Mesenchymal stem cell (in vitro differentiated cells and primary cell): Measurements from ENCODE around the gene KANSL3.
A peak's percentile ranks its signal among the peaks of the same experiment; 100 is the strongest.

ENCODE experiments used
- DNase-seq: peaks from one replicate; pipeline ENCODE4 v3.0.0-alpha.2; 2013
- H2AFZ ChIP-seq: one replicate; pipeline ENCODE4 v1.6.1; 2013; ENCODE audit warnings: low read depth, mild to moderate bottlenecking, control low read depth, inconsistent platforms, low read length, moderate library complexity
- H2AK5ac ChIP-seq: 2 replicates; pipeline ENCODE4 v1.6.1; 2013; ENCODE audit warnings: low read length, moderate library complexity, mild to moderate bottlenecking, inconsistent platforms; ENCODE audit not compliant: severe bottlenecking
- H2BK120ac ChIP-seq: one replicate; pipeline ENCODE4 v1.6.1; 2013; ENCODE audit warnings: low read depth, mild to moderate bottlenecking, inconsistent platforms, low read length, moderate library complexity
- H2BK12ac ChIP-seq, 2 experiments: one replicate each; pipeline ENCODE4 v1.6.1; 2013; ENCODE audit warnings: inconsistent platforms in 2 of 2, low read length in 2 of 2, mild to moderate bottlenecking in 2 of 2, moderate library complexity in 2 of 2, control low read depth in 1 of 2
- H2BK15ac ChIP-seq: one replicate; pipeline ENCODE4 v1.6.1; 2013; ENCODE audit warnings: mild to moderate bottlenecking, low read depth, inconsistent platforms; ENCODE audit not compliant: poor library complexity, severe bottlenecking
- H2BK5ac ChIP-seq: 2 replicates; pipeline ENCODE4 v1.6.1; 2013; ENCODE audit warnings: low read depth, mild to moderate bottlenecking, low read length, control low read depth, inconsistent platforms; ENCODE audit not compliant: poor library complexity, severe bottlenecking
- H3K14ac ChIP-seq, 2 experiments: one replicate each; pipeline ENCODE4 v1.6.1; 2013; ENCODE audit warnings: inconsistent platforms in 2 of 2, low read length in 2 of 2, control low read depth in 1 of 2, mild to moderate bottlenecking in 1 of 2, moderate library complexity in 1 of 2
- H3K18ac ChIP-seq, 2 experiments: one replicate each; pipeline ENCODE4 v1.6.1; 2013; ENCODE audit warnings: inconsistent platforms in 2 of 2, low read length in 2 of 2, control low read depth in 1 of 2, low read depth in 1 of 2, mild to moderate bottlenecking in 1 of 2
- H3K23ac ChIP-seq, 2 experiments: one replicate each; pipeline ENCODE4 v1.6.1; 2013; ENCODE audit warnings: inconsistent platforms in 2 of 2, low read length in 2 of 2, mild to moderate bottlenecking in 2 of 2, moderate library complexity in 2 of 2, control low read depth in 1 of 2
- H3K27ac ChIP-seq: 2 replicates; pipeline ENCODE4 v1.5.1; 2013; ENCODE audit warnings: mild to moderate bottlenecking, moderate library complexity, low read length, control low read depth, inconsistent platforms; ENCODE audit not compliant: poor library complexity, severe bottlenecking
- H3K27me3 ChIP-seq, 2 experiments: 2 replicates each; pipeline versions ENCODE4 v1.6.1 to v1.7.0; 2013; ENCODE audit warnings: low read length in 2 of 2, mild to moderate bottlenecking in 2 of 2, moderate library complexity in 2 of 2, control low read depth in 1 of 2, inconsistent platforms in 1 of 2; ENCODE audit not compliant: control insufficient read depth in 1 of 2, insufficient read depth in 1 of 2
- H3K36me3 ChIP-seq, 2 experiments: 2 replicates each; pipeline versions ENCODE4 v1.6.1 to v1.7.0; 2013; ENCODE audit warnings: low read length in 2 of 2, control low read depth in 1 of 2, inconsistent platforms in 1 of 2, low read depth in 1 of 2, mild to moderate bottlenecking in 1 of 2; ENCODE audit not compliant: insufficient read depth in 2 of 2, control insufficient read depth in 1 of 2
- H3K4ac ChIP-seq, 2 experiments: one replicate each; pipeline ENCODE4 v1.6.1; 2013; ENCODE audit warnings: inconsistent platforms in 2 of 2, low read length in 2 of 2, mild to moderate bottlenecking in 2 of 2, moderate library complexity in 2 of 2, control low read depth in 1 of 2, low read depth in 1 of 2
- H3K4me1 ChIP-seq: 2 replicates; pipeline ENCODE4 v1.6.1; 2013; ENCODE audit warnings: low read depth, low read length, control low read depth; ENCODE audit not compliant: control insufficient read depth, insufficient read depth
- H3K4me2 ChIP-seq: 2 replicates; pipeline ENCODE4 v1.6.1; 2013; ENCODE audit warnings: low read length, mild to moderate bottlenecking, inconsistent platforms; ENCODE audit not compliant: poor library complexity, severe bottlenecking
- H3K4me3 ChIP-seq, 2 experiments: 2 replicates each; pipeline versions ENCODE4 v1.5.1 to v1.7.0; 2013; ENCODE audit warnings: low read length in 2 of 2, mild to moderate bottlenecking in 2 of 2, control low read depth in 1 of 2, low read depth in 1 of 2; ENCODE audit not compliant: insufficient read depth in 1 of 2
- H3K79me1 ChIP-seq: replicated peaks from 2 replicates; pipeline ENCODE4 v1.6.1; 2013; ENCODE audit warnings: mild to moderate bottlenecking, control low read depth, low read length, inconsistent platforms; ENCODE audit not compliant: poor library complexity, severe bottlenecking
- H3K9ac ChIP-seq: 2 replicates; pipeline ENCODE4 v1.7.0; 2013; ENCODE audit warnings: mild to moderate bottlenecking, low read length, moderate library complexity
- H3K9me3 ChIP-seq: 2 replicates; pipeline ENCODE4 v1.7.0; 2013; ENCODE audit warnings: mild to moderate bottlenecking, low read length; ENCODE audit not compliant: control insufficient read depth
- H4K8ac ChIP-seq: one replicate; pipeline ENCODE4 v1.6.1; 2013; ENCODE audit warnings: inconsistent platforms, mild to moderate bottlenecking, low read length, moderate library complexity
- H4K91ac ChIP-seq: one replicate; pipeline ENCODE4 v1.6.1; 2013; ENCODE audit warnings: mild to moderate bottlenecking, low read length, inconsistent platforms
- WGBS: methylation state at CpG from one replicate; pipeline ENCODE4 v1.1.7; 2013; ENCODE audit warnings: mixed read lengths; 5-methylcytosine and 5-hydroxymethylcytosine counted together

Gene KANSL3

GRCh38 chr2:96648306-96648930 lies 10.3 kb upstream of the KANSL3 start:
- no peak overlapping the region for H3K4me2 ChIP-seq
- no peak overlapping the region for H3K14ac ChIP-seq
- H3K27ac ChIP-seq = no peak overlapping the region
- H3K4me3 ChIP-seq = no peak overlapping the region
- no peaks in the 10 kb centered on the region for H3K79me1 ChIP-seq
- no peak overlapping the region for H3K23ac ChIP-seq
- no peak overlapping the region for H4K8ac ChIP-seq
- H2BK15ac ChIP-seq = no peak overlapping the region
- 89% methylated on average over 7 of the region's 7 CpGs for WGBS
- no peaks in the 10 kb centered on the region for H3K4me1 ChIP-seq
- no peak overlapping the region for H2AFZ ChIP-seq
- H4K91ac ChIP-seq = no peak overlapping the region
- H3K36me3 ChIP-seq = no peaks in the 10 kb centered on the region
- no peak overlapping the region for H3K4ac ChIP-seq
- no peak overlapping the region for H2AK5ac ChIP-seq
- no peak overlapping the region for H3K9ac ChIP-seq
- no peak overlapping the region for H2BK120ac ChIP-seq
- H3K18ac ChIP-seq = no peak overlapping the region
- H3K9me3 ChIP-seq = no peaks in the 10 kb centered on the region
- H3K27me3 ChIP-seq = peaks cover 7 to 13% of the 10 kb centered on the region in 2 experiments
- DNase-seq = no peak
- no peak overlapping the region for H2BK5ac ChIP-seq
- H2BK12ac ChIP-seq = no peak overlapping the region

- Histone ChIP-seq H2AK5ac (no peak overlapping the region), H3K9ac (no peak overlapping the region), H4K91ac (no peak overlapping the region), H2BK120ac (no peak overlapping the region), H3K79me1 (no peaks in the 10 kb centered on the region), H3K4me2 (no peak overlapping the region), H3K36me3 (no peaks in the 10 kb centered on the region), H3K4me3 (no peak overlapping the region), H3K4ac (no peak overlapping the region), H4K8ac (no peak overlapping the region), H3K18ac (no peak overlapping the region), H2AFZ (no peak overlapping the region), H3K9me3 (no peaks in the 10 kb centered on the region), H3K27ac (no peak overlapping the region), H3K23ac (no peak overlapping the region), H3K4me1 (no peaks in the 10 kb centered on the region), H2BK12ac (no peak overlapping the region), H2BK5ac (no peak overlapping the region), H3K14ac (no peak overlapping the region), H2BK15ac (no peak overlapping the region), H3K27me3 (peaks cover 7 to 13% of the 10 kb centered on the region in 2 experiments)
- no peak for DNase-seq
- WGBS = 93% methylated on average over 6 of the region's 6 CpGs
These were observed 9.6 kb upstream of the KANSL3 start for GRCh38 chr2:96647681-96648080.

- Histone ChIP-seq H3K27ac (no peak within 1 kb of the TSS), H2BK5ac (no peak within 1 kb of the TSS), H3K4me3 (peak within 1 kb of the TSS in 1 of 2 experiments; percentile 63), H2BK15ac (no peak within 1 kb of the TSS), H3K9ac (peak within 1 kb of the TSS; percentile 54), H2BK12ac (no peak within 1 kb of the TSS), H2AFZ (peak within 1 kb of the TSS; percentile 1), H3K23ac (no peak within 1 kb of the TSS), H3K18ac (peak within 1 kb of the TSS in 1 of 2 experiments; percentile 50), H2AK5ac (no peak within 1 kb of the TSS), H3K36me3 (no peaks in the 10 kb centered on the region), H3K14ac (no peak within 1 kb of the TSS), H3K4me2 (no peak within 1 kb of the TSS), H3K4ac (no peak within 1 kb of the TSS), H3K27me3 (no peaks in the 10 kb centered on the region), H3K79me1 (no peaks in the 10 kb centered on the region), H3K9me3 (no peaks in the 10 kb centered on the region), H4K91ac (no peak within 1 kb of the TSS), H4K8ac (peak within 1 kb of the TSS; percentile 8), H2BK120ac (no peak within 1 kb of the TSS), H3K4me1 (peaks cover 2% of the 10 kb centered on the region)
- 47% methylated on average over 4 of the region's 10 CpGs for WGBS
- peak; percentile 35 for DNase-seq
These were observed 4.7 kb upstream of the KANSL3 start, which contains the start of gene FER1L5 for GRCh38 chr2:96642564-96643360. Gene FER1L5, plus strand, starts transcription at chr2:96642764. Its CDS starts 73 bp downstream, at chr2:96642837.
